SK-N-MC (cell line): Measurements from ENCODE around the gene VPS52.
A peak's percentile ranks its signal among the peaks of the same experiment; 100 is the strongest.

Experiments
- EZH2 ChIP-seq: fragments of 200-600 bp; sonication (generic); IDR thresholded peaks from one replicate; pipeline ENCODE4 v1.6.1; 2017; ENCODE audit warnings: antibody characterized with exemption
- POLR2AphosphoS5 ChIP-seq: IDR thresholded peaks from 2 replicates; pipeline ENCODE4 v1.6.1; 2012; ENCODE audit warnings: mild to moderate bottlenecking, low read depth, low read length, borderline replicate concordance

DNA sequence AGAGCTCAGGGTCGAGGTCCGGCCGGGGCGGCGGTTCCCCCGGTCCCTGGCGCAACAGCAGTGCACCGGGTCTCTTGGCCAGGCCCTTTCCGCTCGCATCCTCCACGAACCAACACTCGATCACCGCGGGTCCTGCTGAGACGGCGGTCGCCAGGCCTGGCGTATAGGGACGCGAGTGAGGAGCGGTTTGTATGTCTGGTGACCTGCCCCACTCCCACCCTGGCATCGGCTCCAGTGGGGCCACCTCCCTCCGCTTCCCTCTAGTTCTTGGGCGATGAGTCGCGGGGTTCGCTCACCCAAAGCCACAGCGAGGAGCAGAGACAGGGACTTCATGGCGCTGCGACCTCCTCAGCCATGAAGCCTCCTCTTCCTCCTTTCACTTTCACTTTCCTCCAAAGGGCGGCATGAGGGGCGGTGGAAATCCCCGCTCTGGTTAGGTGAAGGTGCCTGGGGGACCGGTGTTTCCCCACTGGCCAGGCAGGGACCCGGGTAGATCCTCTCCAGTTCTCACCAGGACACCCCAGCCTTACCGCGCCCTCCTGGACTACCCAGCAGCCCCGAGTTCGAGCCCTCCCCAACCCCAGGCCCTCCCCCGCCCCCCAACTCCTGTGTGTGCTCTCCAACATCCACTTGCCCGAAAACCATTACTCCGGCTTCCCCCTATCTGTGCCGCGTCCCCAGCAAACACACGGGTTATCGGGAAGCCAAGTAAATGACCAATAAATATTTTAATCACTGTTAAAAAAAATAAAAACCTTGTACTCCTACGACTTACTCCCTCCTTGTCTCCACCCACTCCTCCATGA, 42.2 kb upstream of the VPS52 start, which contains the start of gene TAPBP:
- TF ChIP-seq EZH2 (no peak), POLR2AphosphoS5 (0 out of 2 replicates have a peak, but pooled peaks have one; percentile 12)
